ES-I3 (cell line): Measurements from ENCODE around the gene DNAJC6.

ENCODE experiments used
- H3K36me3 ChIP-seq: 2 replicates; pipeline ENCODE4 v1.6.1; 2013; ENCODE audit warnings: mild to moderate bottlenecking, low read length, control low read depth, moderate library complexity; ENCODE audit not compliant: insufficient read depth
- H3K4me1 ChIP-seq: 2 replicates; pipeline ENCODE4 v1.6.1; 2013; ENCODE audit warnings: mild to moderate bottlenecking, control low read depth, low read length; ENCODE audit not compliant: insufficient read depth
- H3K9ac ChIP-seq: 2 replicates; pipeline ENCODE4 v1.6.1; 2013; ENCODE audit warnings: low read depth, mild to moderate bottlenecking, low read length, moderate library complexity
- H3K9me3 ChIP-seq: 2 replicates; pipeline ENCODE4 v1.6.1; 2013; ENCODE audit warnings: mild to moderate bottlenecking, low read length, moderate library complexity; ENCODE audit not compliant: control insufficient read depth, insufficient read depth

DNAJC6 gene

DNA sequence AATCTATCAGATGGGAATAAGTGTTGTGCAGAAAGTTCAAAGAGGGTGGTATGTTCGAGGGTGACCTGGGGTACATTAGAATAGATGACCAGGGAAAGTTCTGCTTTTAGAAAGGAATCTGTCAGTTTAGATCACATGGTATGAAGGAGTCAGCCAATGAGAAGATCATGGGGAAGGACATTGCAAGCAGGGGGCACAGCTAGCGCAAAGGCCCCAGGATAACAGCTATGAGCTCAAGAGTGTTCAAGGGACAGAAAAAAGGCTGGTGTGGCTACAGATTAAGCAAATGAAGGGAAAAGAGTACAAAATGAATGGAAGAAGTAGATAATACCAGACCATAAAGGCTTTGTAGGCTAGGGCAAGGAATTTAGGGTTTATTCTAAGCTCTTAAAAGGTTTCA lies 119.7 kb downstream of the DNAJC6 start:
- peaks cover 60% of the 10 kb centered on the region for H3K4me1 ChIP-seq
- peaks cover 7% of the 10 kb centered on the region; the same call in 1 of the 2 replicates for H3K36me3 ChIP-seq
- H3K9ac ChIP-seq, result no peak overlapping the region
- no peaks in the 10 kb centered on the region for H3K9me3 ChIP-seq

DNA sequence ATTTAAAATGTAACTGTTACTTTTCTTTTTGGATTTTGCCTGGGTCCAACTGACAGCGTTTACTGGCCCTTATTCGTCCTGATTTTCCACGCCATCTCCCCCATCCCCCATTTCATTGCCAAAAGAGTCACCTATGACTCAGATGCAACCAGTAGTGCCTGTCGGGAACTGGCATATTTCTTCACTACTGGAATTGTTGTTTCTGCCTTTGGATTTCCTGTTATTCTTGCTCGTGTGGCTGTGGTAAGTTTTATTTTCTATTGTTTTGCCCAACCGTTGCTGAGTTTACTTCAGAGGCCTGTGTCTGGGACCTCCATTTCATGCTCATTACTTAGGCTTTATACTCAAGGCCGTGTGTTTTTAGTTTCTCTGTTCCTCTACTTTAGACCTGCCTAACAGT lies 120.5 kb downstream of the DNAJC6 start:
- peaks cover 59% of the 10 kb centered on the region for H3K4me1 ChIP-seq
- peaks cover 7% of the 10 kb centered on the region for H3K36me3 ChIP-seq
- H3K9me3 ChIP-seq, result no peaks in the 10 kb centered on the region
- no peak overlapping the region for H3K9ac ChIP-seq

GRCh38 chr1:65431111-65431705 lies 121.9 kb downstream of the DNAJC6 start:
- peaks cover 48% of the 10 kb centered on the region for H3K4me1 ChIP-seq
- H3K36me3 ChIP-seq, result peaks cover 4% of the 10 kb centered on the region; the same call in 1 of the 2 replicates
- H3K9me3 ChIP-seq, result no peaks in the 10 kb centered on the region
- no peak overlapping the region for H3K9ac ChIP-seq

DNA sequence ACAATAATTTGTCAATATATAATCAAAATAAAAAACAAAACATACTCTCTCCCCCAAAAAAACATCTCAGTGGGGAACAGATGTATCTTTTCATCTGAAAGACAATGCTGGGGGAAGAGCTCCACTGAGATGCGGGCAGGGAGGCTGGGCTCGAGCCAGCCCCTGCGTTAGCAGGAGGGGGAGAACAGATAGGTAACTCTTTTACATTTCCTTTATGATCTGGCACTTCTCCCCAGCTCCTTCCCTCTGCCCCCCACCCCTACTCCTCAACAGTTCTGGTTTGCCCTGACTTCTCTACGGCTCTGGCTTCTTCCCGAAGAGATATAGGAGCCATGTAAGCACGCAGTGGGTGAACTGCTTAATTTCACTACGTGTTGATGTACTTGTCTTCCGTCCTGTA lies 123.6 kb downstream of the DNAJC6 start:
- H3K9ac ChIP-seq, result no peak overlapping the region
- no peaks in the 10 kb centered on the region for H3K9me3 ChIP-seq
- H3K4me1 ChIP-seq, result peaks cover 44% of the 10 kb centered on the region
- peaks cover 7% of the 10 kb centered on the region for H3K36me3 ChIP-seq

GRCh38 chr1:65434255-65434654 lies 124.9 kb downstream of the DNAJC6 start:
- Histone ChIP-seq H3K36me3 (peaks cover 7% of the 10 kb centered on the region), H3K4me1 (peaks cover 40% of the 10 kb centered on the region), H3K9me3 (no peaks in the 10 kb centered on the region), H3K9ac (no peak overlapping the region)

- Histone ChIP-seq H3K9ac (no peak overlapping the region), H3K9me3 (no peaks in the 10 kb centered on the region), H3K4me1 (peaks cover 35% of the 10 kb centered on the region), H3K36me3 (peaks cover 7% of the 10 kb centered on the region)
These were observed 125.4 kb downstream of the DNAJC6 start for GRCh38 chr1:65434760-65435159.

DNA sequence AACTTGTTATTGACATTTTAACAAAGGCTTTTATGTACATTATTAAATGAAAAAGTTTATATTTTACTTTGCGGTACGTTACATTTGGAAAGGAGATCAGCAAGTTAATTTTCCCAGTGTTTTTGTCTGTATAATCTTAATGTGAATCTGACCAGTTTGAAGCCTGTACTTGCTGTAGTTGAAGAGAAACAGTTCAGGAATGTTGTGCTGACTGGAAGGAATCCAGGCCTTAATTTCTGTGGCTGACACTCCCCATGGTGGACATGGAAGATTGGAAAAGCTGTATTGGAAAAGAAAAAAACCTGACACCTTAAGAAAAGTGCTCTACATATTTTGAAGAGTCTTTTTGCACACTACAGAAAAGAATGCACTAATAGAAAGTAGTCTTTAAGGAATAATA lies 126.6 kb downstream of the DNAJC6 start:
- no peak overlapping the region for H3K9ac ChIP-seq
- H3K9me3 ChIP-seq, result no peaks in the 10 kb centered on the region
- H3K36me3 ChIP-seq, result peaks cover 7% of the 10 kb centered on the region
- H3K4me1 ChIP-seq, result peaks cover 26% of the 10 kb centered on the region

DNA sequence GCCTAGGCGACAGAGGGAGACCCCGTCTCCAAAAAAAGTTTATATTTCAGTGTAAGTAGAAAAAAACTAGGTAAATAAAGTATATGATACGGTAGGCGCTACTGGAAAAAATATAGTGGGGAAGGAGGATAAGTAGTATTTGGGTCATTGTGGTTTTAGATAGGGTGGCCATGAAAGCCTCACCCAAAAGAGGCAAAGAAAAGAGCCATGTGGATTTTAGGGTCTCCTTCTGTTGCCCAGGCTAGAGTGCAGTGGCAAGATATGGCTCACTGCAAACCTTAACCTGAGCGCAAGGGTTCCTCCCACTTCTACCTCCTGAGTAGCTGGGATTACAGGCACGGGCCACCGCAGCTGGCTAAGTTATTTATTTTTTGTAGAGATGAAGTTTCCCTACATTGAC lies 128.3 kb downstream of the DNAJC6 start:
- no peak overlapping the region for H3K9ac ChIP-seq
- peaks cover 3% of the 10 kb centered on the region for H3K36me3 ChIP-seq

DNA sequence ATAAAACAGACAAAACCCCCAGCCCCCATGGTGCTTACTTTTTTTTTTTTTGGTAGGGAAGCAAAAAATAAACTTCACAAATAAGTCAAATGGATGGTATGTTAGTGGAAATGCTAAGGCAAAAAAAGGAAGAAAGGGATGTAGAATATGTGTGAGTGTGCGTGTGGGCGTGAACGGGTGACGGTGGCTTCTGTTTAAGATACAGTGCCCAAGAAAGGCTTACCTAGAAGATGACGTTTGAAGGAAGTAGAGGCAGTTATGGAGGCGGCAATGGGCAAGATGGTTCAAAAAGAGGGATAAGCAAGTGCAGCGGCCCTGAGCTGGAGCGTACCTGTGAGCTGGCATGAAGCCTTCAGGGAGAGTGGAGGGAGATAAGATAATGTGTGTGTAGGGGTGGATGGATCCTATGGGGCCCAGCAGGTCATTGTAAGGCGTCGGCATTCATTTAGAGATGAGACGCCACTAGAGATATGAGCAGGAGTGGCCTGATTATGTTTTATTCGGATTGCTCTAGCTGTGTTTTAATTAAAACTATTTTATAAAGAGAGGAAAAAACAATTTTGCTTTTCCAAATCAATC lies 131.1 kb downstream of the DNAJC6 start:
- H3K36me3 ChIP-seq, result peaks cover 3% of the 10 kb centered on the region; the same call in 1 of the 2 replicates
- H3K4me1 ChIP-seq, result peaks cover 3% of the 10 kb centered on the region; the same call in 1 of the 2 replicates

More for the DNA sequence above, 128.3 kb downstream of the DNAJC6 start:
- 0 out of 2 replicates have a peak, but pooled peaks cover under 1% of the 10 kb centered on the region for H3K9me3 ChIP-seq
- peaks cover 16% of the 10 kb centered on the region for H3K4me1 ChIP-seq

GRCh38 chr1:65440915-65441314 lies 131.6 kb downstream of the DNAJC6 start:
- peaks cover 3% of the 10 kb centered on the region; the same call in 1 of the 2 replicates for H3K36me3 ChIP-seq
- H3K4me1 ChIP-seq, result peaks cover 3% of the 10 kb centered on the region; the same call in 1 of the 2 replicates
- 0 out of 2 replicates have a peak, but pooled peaks cover 3% of the 10 kb centered on the region for H3K9me3 ChIP-seq
- no peak overlapping the region for H3K9ac ChIP-seq

More for the DNA sequence above, 131.1 kb downstream of the DNAJC6 start:
- H3K9ac ChIP-seq, result no peak overlapping the region
- H3K9me3 ChIP-seq, result 0 out of 2 replicates have a peak, but pooled peaks cover 3% of the 10 kb centered on the region

DNA sequence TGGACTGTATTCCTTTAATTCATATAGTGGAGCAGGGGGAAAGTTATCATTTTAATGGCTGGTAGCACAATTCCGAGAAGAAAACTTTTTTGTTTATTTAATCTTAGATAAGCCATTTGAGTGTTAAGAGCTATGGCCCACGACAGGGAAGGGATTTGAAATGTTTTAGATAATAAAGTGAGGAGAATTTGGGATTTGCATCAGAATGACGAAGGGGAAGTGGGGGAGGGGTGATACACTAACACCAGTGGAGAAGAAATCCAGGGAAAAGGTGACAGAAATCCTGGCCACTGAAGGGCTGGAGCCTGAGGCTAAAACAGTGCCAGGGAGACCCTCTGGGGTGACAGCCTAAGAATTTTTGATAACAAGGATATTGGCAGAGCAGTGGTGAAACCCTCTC lies 132.1 kb downstream of the DNAJC6 start:
- H3K4me1 ChIP-seq, result peaks cover 3% of the 10 kb centered on the region; the same call in 1 of the 2 replicates
- H3K9me3 ChIP-seq, result 0 out of 2 replicates have a peak, but pooled peaks cover 3% of the 10 kb centered on the region
- H3K36me3 ChIP-seq, result peaks cover 3% of the 10 kb centered on the region; the same call in 1 of the 2 replicates
- H3K9ac ChIP-seq, result no peak overlapping the region

DNA sequence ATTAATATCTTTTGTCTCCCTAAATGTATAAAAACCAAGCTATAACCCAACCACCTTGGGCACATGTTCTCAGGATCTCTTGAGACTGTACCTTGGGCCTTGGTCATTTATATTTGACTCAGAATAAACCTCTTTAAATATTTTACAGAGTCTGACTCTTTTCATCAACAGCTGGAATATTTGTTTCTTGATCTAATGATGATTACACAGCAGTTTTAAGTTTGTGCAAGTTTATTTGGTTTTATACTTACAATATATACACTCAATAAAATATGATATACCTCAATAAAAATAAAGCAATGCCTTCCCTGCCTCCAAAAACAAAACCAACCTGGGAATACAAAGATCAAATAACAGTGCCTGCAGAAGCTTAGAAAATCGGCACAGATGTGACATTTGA lies 133.1 kb downstream of the DNAJC6 start:
- H3K4me1 ChIP-seq, result peaks cover 3% of the 10 kb centered on the region; the same call in 1 of the 2 replicates
- no peaks in the 10 kb centered on the region; the same call in 1 of the 2 replicates for H3K36me3 ChIP-seq
- H3K9ac ChIP-seq, result no peak overlapping the region
- 0 out of 2 replicates have a peak, but pooled peaks cover 3% of the 10 kb centered on the region for H3K9me3 ChIP-seq

GRCh38 chr1:65443647-65444046 lies 134.3 kb downstream of the DNAJC6 start:
- Histone ChIP-seq H3K36me3 (no peaks in the 10 kb centered on the region; the same call in 1 of the 2 replicates), H3K9me3 (0 out of 2 replicates have a peak, but pooled peaks cover 3% of the 10 kb centered on the region), H3K9ac (no peak overlapping the region), H3K4me1 (peaks cover 3% of the 10 kb centered on the region; the same call in 1 of the 2 replicates)

- Histone ChIP-seq H3K9ac (no peak overlapping the region), H3K36me3 (no peaks in the 10 kb centered on the region), H3K9me3 (0 out of 2 replicates have a peak, but pooled peaks cover 3% of the 10 kb centered on the region), H3K4me1 (peaks cover 3% of the 10 kb centered on the region; the same call in 1 of the 2 replicates)
These were observed 134.8 kb downstream of the DNAJC6 start for GRCh38 chr1:65444128-65444640.
